DMS114 treated with DMSO at 0.1 percent for 48 hours (cell line): ENCODE data around the gene ARHGAP27.

ENCODE experiments used
- DNase-seq: peaks from one replicate; lab custom pipeline; 2025; ENCODE audit not compliant: unreplicated experiment; lab: John Stamatoyannopoulos, UW

Gene ARHGAP27

DNA sequence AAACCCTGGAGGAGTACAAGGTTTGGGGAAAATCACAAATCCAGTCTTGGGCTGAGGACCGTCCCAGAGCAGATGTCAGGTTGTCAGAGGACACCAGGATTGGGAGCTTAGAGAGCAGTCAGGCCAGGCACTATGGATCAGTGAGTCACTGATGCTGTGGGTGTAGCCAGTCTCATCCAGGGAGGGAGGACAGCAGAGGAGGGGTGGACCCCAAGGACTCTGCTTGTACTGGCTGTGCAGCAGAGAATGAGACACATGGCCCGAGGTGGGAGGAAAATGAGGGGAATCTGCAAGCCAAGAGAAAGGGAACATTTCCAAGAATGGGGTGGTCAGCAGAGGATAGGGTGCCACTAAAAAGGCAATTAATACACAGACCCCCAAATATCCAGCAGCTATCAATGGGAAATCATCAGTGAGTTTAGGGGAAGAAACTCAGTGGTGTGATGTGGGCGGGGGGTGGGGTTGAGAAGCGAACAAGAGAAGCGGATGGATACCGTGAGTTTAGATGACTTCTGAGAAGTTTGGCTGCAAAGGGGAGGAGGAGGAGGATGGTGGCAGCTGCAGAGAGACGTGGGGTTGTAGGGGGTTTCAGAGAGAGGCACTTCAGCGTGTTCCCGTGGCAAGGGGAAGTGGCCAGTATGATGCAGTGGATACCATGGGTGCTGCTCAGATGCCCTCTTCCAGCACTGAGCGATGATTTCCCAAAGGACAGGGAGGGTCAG, 43.9 kb downstream of the ARHGAP27 start:
- no peak for DNase-seq

GRCh38 chr17:45387739-45388138, 44.9 kb downstream of the ARHGAP27 start:
- DNase-seq = no peak

DNA sequence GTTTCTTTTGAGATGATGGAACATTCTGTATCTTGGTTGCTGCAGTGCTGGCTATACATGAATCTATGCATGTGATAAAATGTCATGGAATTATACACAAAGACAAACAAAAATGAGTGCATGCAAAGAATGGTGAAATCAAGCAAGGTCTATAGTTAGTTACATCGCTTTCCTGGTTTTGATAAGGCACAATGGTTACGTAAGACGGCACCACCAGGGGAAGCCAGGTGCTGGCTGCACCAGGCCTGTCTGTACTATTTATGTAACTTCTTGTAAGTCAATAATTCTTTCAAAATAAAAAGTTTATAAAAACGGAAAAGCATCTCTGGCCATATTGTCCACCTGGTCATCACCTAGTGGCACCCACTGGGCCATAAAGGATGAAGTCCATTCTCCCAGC, 46.5 kb downstream of the ARHGAP27 start:
- no peak for DNase-seq

- peak; percentile 77 for DNase-seq
Measured at GRCh38 chr17:45385331-45385997, 47.2 kb downstream of the ARHGAP27 start.

- DNase-seq = no peak
Measured at GRCh38 chr17:45384789-45385262, 47.8 kb downstream of the ARHGAP27 start.

GRCh38 chr17:45384047-45384788, 48.5 kb downstream of the ARHGAP27 start:
- no peak for DNase-seq

GRCh38 chr17:45383003-45383402, 49.7 kb downstream of the ARHGAP27 start:
- DNase-seq = no peak

DNA sequence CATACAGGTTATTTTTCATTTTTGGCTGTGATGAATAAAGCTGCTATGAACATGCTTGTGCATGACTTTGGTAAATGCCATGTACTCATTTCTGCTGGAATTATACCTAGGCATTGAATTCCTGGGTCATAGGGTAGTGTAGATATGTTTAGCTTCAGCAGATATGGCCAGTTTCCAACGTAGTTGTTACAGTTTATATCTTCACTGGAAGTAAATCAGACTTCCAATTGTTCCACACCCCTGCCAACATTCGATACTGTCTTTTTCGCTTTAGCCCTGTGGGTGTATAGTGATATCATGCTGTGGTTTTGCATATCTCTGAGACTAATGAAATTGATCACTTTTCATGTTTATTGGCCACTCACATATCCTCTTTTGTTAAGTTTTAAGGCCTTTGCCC, 50.4 kb downstream of the ARHGAP27 start:
- DNase-seq = no peak

- no peak for DNase-seq
Measured at GRCh38 chr17:45380991-45381390, 51.7 kb downstream of the ARHGAP27 start.

DNA sequence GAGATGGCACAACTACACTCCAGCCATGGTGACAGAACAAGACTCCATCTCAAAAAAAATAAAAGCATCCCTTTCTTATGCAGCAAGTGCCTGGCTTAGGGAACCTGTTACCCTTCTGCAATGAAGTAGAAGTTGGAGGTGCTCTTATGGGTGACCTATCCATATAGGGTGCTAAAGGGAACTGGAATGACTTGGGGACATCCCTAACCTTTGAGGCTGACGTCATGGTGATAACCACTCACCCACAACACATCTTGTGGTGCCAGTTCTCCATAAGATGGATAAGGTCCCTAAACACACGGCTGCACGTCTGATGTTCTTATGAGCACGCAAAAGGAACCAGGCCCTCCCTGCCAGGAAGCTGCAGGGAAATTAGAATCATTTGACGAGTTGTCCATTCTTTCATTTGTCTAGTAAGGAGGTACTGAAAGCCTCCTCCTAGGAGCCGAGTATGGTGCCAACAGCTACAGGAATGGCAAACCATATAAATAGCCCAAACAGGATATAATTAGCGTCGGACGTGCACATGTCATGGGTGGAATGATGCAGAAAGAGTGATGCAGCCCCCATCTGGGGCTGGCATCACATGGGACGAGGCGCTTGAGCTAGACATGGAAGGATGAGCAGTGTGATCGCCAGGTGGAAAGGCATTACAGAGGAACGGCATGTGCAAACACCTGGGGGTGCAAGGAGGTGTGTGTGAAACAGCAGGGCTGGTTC, 52.5 kb downstream of the ARHGAP27 start:
- DNase-seq = no peak

DNA sequence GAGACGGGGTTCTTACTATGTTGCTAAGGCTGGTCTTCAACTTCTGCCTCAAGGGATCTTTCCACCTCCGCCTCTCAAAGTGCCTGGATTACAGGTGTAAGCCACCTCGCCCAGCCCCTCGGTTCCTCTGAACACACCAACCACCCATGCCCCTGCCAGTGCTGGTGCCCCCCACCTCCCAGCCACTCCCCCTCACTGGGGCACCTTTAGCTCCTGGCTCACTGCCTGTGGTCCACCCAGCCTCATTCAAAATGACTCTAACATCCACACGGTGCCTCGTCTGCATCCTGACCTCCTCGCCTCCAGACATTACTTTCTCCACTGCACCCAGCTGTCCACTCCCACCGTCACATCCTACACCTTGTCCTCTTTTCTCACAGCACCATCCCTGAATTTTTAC, 55.3 kb downstream of the ARHGAP27 start:
- no peak for DNase-seq

- DNase-seq = no peak
Measured at GRCh38 chr17:45376171-45377005, 56.3 kb downstream of the ARHGAP27 start.

DNA sequence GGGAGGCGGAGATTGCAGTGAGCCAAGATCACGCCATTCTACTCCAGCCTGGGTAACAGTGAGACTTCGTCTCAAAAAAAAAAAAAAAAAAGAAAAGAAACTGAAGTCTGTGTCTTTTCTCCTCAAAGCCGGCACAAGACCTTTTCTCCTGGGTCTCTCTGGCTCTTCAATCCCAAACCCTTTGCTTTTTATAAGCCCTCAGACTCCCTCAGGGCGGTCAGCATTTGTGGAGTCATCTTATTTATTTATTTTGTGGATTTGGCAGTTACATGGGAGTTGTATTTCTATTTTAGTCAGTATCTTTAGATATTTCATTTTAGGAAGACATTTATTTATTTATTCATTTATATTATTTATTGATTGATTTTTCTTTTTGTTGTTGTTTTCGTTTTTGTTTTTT, 58.2 kb downstream of the ARHGAP27 start:
- no peak for DNase-seq

- no peak for DNase-seq
Measured at GRCh38 chr17:45372325-45372869, 60.3 kb downstream of the ARHGAP27 start.

DNA sequence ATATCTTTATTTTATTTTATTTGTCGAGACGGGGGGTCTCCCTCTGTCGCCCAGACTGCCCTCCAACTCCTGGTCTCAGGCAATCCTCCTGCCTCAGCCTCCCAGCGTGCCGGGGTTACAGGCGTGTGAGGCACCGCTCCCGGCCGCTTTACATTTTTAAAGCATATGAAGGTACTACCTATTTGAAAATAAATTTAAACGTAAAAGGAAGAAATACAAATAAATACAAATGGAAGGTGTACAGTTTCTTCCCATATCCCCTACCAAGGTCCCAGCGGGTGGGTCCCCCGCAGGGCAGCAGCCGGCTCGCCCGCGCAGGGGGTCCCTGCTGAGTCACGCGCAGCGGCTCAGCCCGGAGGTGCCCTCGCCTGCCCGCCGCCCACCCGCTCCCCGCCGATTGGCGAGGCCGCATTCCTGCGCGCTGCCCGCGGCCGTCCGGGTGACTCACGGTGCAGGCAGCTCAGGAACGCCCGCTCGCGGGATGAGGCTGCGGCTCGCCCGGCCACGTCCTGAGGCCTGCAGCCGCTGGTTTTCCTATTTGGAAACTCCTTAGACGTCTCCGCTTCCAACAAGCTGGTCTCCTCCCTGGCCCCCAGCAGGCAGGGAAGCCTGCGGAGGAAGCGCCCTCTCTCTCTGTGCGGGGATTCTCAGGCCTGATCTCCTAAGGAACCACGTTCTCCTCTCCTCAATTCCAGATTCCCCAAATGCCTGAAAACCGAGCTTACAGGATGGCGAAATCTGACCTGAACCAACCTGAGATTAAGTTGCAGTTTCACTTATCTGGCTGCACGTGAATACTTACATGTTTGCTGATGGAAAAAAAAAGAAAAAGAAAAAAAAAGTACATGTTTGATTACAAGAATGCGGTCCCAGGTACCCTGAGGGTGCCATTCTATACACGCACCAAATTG, 61.0 kb downstream of the ARHGAP27 start:
- peak; percentile 18 for DNase-seq

- DNase-seq = peak; percentile 52
Measured at GRCh38 chr17:45370949-45371413, 61.7 kb downstream of the ARHGAP27 start.

DNA sequence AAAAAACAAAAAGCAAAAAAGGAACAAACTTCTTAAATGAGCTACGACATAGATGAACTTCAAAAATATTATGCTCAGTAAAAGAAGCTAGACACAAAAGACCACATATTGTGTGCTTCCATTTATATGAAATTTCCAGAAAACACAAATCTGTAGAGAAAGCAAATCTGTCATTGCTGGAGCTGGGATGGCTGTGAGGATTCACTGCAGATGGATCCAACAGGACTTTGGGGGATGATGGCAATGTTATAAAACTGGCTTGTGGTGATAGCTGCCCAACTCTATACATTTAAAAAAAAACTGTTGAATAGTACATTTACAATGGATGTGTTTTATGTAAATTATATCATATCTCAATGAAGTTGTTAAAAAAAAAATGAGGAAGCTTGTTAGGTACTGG, 63.2 kb downstream of the ARHGAP27 start:
- DNase-seq = no peak

GRCh38 chr17:45368651-45369050, 64.0 kb downstream of the ARHGAP27 start:
- DNase-seq = no peak

GRCh38 chr17:45367216-45367615, 65.5 kb downstream of the ARHGAP27 start:
- DNase-seq = no peak
